ENCODE data around the gene PPM1J.

GRCh38 chr1:112715264-112716053 lies at the start of gene PPM1J:
- TF ChIP-seq CTCF (IDR thresholded peaks at IDR 0.05; ENCODE audit: insufficient read depth, low read length, poor library complexity, severe bottlenecking) = no peak
- no peak for TF ChIP-seq EZH2phosphoT487 (conservative IDR thresholded peaks at IDR 0.05; ENCODE audit: low read length)
